Measurements from ENCODE around the gene LPCAT1.

Gene LPCAT1

DNA sequence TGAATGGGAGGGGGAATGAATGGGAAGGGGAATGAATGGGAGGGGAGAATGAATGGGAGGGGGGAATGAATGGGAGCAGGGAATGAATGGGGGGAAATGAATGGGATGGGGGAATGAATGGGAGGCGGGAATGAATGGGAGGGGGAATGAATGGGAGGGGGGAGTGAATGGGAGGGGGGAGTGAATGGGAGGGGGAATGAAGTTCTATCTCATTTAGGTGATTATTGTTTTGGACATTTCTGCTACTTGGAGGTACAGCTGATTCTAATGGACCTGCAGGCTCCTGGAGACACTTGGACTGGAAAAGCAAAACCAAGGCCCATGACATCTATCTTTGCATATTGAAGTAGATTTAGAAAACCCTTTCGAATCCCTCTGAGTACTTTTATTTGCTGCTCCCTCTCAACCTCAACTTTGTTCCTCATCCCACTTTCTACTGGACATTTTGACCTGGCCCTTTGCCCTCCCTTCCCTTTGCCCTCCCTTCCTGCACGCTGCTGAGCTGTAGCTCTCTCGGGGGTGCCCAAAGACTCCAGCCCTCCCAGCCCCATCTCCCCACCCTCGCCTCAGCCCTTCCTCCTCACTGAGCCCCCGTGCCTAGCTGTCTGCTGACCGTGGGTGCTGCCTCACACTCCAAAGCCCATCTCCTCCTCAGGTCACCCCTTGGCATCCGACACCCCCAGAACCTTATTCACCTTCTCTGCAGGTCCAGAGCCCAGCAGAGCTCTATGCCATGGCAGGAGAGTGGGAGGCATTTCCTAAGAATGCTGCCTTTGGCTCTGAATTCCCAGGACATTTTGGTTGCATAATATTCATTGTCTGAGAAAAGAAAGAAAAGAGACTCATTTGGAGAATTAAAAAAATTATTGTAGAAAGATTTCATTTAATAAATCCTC lies 19.9 kb upstream of the LPCAT1 start:
- no peak for ATAC-seq
- TF ChIP-seq ZFP30 (CRISPR knock-in tag; IDR thresholded peaks at IDR 0.05) (no peak), ZC3H10 (CRISPR knock-in tag; IDR thresholded peaks at IDR 0.05) (no peak), RARB (CRISPR knock-in tag; IDR thresholded peaks at IDR 0.05) (no peak), PATZ1 (CRISPR knock-in tag; IDR thresholded peaks at IDR 0.05; ENCODE audit: borderline replicate concordance) (no peak), ZNF565 (CRISPR knock-in tag; conservative IDR thresholded peaks at IDR 0.05; ENCODE audit: low read depth) (no peak), ZFP3 (CRISPR knock-in tag; IDR thresholded peaks at IDR 0.05) (no peak), TOX (CRISPR knock-in tag; IDR thresholded peaks at IDR 0.05; ENCODE audit: borderline replicate concordance) (no peak), TSHZ2 (CRISPR knock-in tag; IDR thresholded peaks at IDR 0.05) (no peak), ARNTL (CRISPR knock-in tag; IDR thresholded peaks at IDR 0.05; ENCODE audit: borderline replicate concordance, low read depth) (no peak), TCF4 (CRISPR knock-in tag; IDR thresholded peaks at IDR 0.05; ENCODE audit: borderline replicate concordance) (no peak), BACH2 (CRISPR knock-in tag; IDR thresholded peaks at IDR 0.05; ENCODE audit: borderline replicate concordance) (no peak), OSR1 (CRISPR knock-in tag; IDR thresholded peaks at IDR 0.05) (no peak), ESRRG (CRISPR knock-in tag; IDR thresholded peaks at IDR 0.05) (no peak), SNAI2 (CRISPR knock-in tag; IDR thresholded peaks at IDR 0.05) (no peak), CSDC2 (CRISPR knock-in tag; IDR thresholded peaks at IDR 0.05) (no peak)
- TF ChIP-seq, protein P1, sequence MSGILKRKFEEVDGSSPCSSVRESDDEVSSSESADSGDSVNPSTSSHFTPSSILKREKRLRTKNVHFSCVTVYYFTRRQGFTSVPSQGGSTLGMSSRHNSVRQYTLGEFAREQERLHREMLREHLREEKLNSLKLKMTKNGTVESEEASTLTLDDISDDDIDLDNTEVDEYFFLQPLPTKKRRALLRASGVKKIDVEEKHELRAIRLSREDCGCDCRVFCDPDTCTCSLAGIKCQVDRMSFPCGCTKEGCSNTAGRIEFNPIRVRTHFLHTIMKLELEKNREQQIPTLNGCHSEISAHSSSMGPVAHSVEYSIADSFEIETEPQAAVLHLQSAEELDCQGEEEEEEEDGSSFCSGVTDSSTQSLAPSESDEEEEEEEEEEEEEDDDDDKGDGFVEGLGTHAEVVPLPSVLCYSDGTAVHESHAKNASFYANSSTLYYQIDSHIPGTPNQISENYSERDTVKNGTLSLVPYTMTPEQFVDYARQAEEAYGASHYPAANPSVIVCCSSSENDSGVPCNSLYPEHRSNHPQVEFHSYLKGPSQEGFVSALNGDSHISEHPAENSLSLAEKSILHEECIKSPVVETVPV (CRISPR knock-in tag; IDR thresholded peaks at IDR 0.05) = no peak
- TF ChIP-seq, protein P2, sequence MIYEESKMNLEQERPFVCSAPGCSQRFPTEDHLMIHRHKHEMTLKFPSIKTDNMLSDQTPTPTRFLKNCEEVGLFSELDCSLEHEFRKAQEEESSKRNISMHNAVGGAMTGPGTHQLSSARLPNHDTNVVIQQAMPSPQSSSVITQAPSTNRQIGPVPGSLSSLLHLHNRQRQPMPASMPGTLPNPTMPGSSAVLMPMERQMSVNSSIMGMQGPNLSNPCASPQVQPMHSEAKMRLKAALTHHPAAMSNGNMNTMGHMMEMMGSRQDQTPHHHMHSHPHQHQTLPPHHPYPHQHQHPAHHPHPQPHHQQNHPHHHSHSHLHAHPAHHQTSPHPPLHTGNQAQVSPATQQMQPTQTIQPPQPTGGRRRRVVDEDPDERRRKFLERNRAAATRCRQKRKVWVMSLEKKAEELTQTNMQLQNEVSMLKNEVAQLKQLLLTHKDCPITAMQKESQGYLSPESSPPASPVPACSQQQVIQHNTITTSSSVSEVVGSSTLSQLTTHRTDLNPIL (CRISPR knock-in tag; IDR thresholded peaks at IDR 0.05; ENCODE audit: low read depth) = no peak

- no peak for ATAC-seq
- TF ChIP-seq ZNF565 (CRISPR knock-in tag; conservative IDR thresholded peaks at IDR 0.05; ENCODE audit: low read depth) = no peak
These were observed 19.0 kb upstream of the LPCAT1 start for GRCh38 chr5:1542781-1543180.

- ATAC-seq = no peak
- TF ChIP-seq RARB (CRISPR knock-in tag; IDR thresholded peaks at IDR 0.05) = no peak
- TF ChIP-seq, protein P1 (CRISPR knock-in tag; IDR thresholded peaks at IDR 0.05) = no peak
- TF ChIP-seq PATZ1 (CRISPR knock-in tag; IDR thresholded peaks at IDR 0.05; ENCODE audit: borderline replicate concordance) = no peak
- no peak for TF ChIP-seq GLIS3 (CRISPR knock-in tag; IDR thresholded peaks at IDR 0.05)
- no peak for TF ChIP-seq OSR1 (CRISPR knock-in tag; IDR thresholded peaks at IDR 0.05)
- no peak for TF ChIP-seq ESRRG (CRISPR knock-in tag; IDR thresholded peaks at IDR 0.05)
- TF ChIP-seq SNAI2 (CRISPR knock-in tag; IDR thresholded peaks at IDR 0.05) = no peak
- TF ChIP-seq CSDC2 (CRISPR knock-in tag; IDR thresholded peaks at IDR 0.05) = no peak
- no peak for TF ChIP-seq TOX (CRISPR knock-in tag; IDR thresholded peaks at IDR 0.05; ENCODE audit: borderline replicate concordance)
- TF ChIP-seq ZC3H10 (CRISPR knock-in tag; IDR thresholded peaks at IDR 0.05) = no peak
- no peak for TF ChIP-seq ARNTL (CRISPR knock-in tag; IDR thresholded peaks at IDR 0.05; ENCODE audit: borderline replicate concordance, low read depth)
- TF ChIP-seq, protein P2 (CRISPR knock-in tag; IDR thresholded peaks at IDR 0.05; ENCODE audit: low read depth) = no peak
- TF ChIP-seq ZNF565 (CRISPR knock-in tag; conservative IDR thresholded peaks at IDR 0.05; ENCODE audit: low read depth) = no peak
These were observed 18.1 kb upstream of the LPCAT1 start for GRCh38 chr5:1541702-1542400.
